Stimulated activated CD8-positive, alpha-beta memory T cell treated with anti-CD3 and anti-CD28 coated beads, Interleukin-15, amount 100 ng/mL, for 1 hour (primary cell): ENCODE measurements around the gene RFWD3.

Source experiments
- DNase-seq: peaks from one replicate; pipeline ENCODE4 v3.0.0-alpha.2; 2020; ENCODE audit warnings: low read depth

RFWD3 gene

DNA sequence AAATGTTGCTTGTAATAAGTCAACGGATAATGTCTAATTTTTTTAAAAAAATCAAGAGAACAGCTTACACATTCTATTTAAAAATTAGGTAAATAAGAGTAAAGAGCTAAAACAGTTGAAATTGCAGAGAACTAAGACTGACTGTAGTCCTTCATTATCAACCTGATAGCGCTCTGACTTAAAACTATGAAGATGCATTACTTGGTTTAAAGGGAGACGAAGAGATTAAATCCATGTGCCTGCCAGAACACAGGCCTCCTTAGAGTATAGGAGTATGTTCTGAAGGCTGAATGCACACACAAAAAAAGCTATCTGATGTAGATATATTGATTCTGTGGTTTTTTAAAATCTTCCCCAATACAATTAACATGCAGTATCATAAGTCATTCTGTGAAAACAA lies 88.2 kb downstream of the RFWD3 start:
- no peak for DNase-seq

DNA sequence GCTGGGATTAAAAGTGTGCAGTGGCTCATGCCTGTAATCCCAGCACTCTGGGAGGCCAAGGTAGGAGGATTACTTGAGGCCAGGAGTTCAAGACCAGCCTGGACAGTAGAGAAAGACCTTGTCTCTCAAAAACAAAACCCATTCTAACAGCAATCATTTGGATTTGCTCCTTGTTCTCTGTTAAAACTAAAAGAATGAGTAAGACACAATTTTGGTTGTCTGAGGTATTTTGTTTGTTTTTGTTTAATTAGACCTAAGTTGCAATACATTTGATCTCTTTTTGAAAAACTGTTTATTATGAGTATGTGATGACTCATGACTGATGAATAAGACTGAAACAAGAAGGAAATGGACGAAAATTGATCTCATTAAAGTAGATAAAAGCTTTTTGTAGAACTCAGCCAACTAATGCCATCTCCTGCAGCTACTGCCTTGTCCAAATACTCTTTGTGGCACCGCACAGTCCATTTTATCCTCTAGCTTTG lies 88.8 kb downstream of the RFWD3 start:
- no peak for DNase-seq

DNA sequence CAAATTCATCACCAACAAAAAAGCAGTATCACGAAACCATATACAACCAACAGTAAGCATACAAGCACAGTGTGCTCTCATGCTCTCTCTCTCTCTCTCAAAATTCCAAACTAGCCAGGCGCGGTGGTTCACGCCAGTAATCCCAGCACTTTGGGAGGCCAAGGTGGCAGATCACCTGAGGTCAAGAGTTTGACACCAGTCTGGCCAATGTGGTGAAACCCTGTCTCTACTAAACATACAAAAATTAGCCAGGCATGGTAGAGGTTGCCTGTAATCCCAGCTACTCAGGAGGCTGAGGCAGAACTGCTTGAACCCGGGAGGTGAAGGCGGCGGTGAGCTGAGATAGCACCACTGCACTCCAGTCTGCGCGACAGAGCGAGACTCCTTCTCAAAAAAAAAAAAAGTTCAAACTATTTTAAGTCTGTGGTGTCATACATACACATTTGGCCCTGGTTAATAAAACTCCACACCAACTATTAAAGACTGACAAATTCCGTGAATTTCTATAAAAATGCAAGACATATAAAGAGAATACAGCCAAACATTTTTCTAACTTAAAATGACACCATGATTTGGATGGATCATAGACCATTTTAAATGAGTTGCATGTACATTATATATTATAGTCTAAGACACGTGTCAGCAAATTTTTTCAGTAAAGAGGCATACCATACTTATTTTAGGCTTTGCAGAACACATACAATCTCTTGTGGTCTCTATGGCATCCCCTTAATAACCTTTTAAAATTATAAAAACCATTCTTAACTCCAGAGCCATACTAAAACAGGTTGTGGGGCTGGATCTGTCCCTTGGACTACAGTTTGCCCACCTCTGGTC lies 90.7 kb downstream of the RFWD3 start:
- no peak for DNase-seq

DNA sequence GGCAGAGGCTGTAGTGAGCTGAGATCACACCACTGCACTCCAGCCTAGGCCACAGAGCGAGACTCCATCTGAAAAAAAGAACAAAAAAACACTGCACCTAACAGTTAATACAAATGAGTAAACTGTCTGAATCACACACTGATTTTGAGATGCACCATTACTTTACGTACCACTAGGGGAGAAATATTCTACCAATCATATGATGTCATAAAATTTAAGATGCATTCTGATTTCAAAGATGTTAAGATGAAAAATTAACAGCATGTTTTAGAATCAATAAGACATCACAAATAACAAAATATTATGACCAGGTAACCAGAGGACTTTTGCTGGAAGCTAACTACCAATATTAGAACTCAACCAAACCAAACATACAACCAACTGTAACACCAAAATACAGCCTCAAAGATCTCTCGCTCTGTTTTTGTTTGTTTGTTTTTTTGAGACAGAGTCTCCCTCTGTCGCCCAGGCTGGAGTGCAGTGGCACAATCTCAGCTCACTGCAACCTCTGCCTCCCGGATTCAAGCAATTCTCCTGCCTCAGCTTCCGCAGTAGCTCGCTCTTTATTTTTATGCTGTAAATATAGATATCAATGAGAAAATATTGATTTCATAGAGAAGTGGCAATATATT lies 91.4 kb downstream of the RFWD3 start:
- no peak for DNase-seq

GRCh38 chr16:74574146-74574545 lies 92.5 kb downstream of the RFWD3 start:
- no peak for DNase-seq

DNA sequence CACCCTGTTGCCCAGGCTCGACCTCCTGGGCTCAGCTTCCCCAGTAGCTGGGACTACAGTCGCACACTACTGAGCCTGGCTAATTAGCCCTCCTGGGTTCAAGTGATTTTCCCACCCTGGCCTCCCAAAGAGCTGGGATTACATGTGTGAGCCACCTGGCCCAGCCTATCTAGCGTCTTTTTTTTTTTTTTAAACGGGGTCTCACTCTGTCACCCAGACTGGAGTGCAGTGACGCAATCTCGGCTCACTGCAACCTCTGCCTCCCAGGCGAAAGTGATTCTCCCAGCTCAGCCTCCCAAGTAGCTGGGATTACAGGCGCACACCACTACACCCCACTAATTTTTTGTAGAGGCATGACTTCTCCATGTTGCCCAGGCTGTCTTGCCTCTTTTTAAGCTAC lies 93.1 kb downstream of the RFWD3 start:
- DNase-seq: no peak
